ENCODE data around the gene KIRREL3. TPM values are rescaled to one million over a fixed set of nuclear protein-coding genes. Genes with fewer than 3 reads are reported as not detected.
A peak's percentile ranks its signal among the peaks of the same experiment; 100 is the strongest.

KIRREL3 gene
- total RNA-seq, 1 donor from 2014 or later: 0.38 TPM

GRCh38 chr11:126394036-126394435 lies 606.5 kb downstream of the KIRREL3 start:
- no peaks in the 10 kb centered on the region for H3K9me3 Mint-ChIP-seq (ENCODE audit: unreplicated experiment)
- TF ChIP-seq, protein P1, sequence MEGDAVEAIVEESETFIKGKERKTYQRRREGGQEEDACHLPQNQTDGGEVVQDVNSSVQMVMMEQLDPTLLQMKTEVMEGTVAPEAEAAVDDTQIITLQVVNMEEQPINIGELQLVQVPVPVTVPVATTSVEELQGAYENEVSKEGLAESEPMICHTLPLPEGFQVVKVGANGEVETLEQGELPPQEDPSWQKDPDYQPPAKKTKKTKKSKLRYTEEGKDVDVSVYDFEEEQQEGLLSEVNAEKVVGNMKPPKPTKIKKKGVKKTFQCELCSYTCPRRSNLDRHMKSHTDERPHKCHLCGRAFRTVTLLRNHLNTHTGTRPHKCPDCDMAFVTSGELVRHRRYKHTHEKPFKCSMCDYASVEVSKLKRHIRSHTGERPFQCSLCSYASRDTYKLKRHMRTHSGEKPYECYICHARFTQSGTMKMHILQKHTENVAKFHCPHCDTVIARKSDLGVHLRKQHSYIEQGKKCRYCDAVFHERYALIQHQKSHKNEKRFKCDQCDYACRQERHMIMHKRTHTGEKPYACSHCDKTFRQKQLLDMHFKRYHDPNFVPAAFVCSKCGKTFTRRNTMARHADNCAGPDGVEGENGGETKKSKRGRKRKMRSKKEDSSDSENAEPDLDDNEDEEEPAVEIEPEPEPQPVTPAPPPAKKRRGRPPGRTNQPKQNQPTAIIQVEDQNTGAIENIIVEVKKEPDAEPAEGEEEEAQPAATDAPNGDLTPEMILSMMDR (IDR thresholded peaks at IDR 0.05; ENCODE audit: unreplicated experiment): no peak
- H3K4me1 Mint-ChIP-seq (ENCODE audit: unreplicated experiment): peaks cover 21% of the 10 kb centered on the region
- peaks cover 2% of the 10 kb centered on the region for H3K36me3 Mint-ChIP-seq (ENCODE audit: low read depth, unreplicated experiment)
- H3K4me3 Mint-ChIP-seq (ENCODE audit: unreplicated experiment): no peak overlapping the region
- DNase-seq (ENCODE audit: low spot score): no peak
- peaks cover 9% of the 10 kb centered on the region for H3K27me3 Mint-ChIP-seq (ENCODE audit: unreplicated experiment)
- no peak overlapping the region for H3K27ac Mint-ChIP-seq (ENCODE audit: unreplicated experiment)

GRCh38 chr11:126393143-126393542 lies 607.4 kb downstream of the KIRREL3 start:
- no peak for DNase-seq (ENCODE audit: low spot score)
- Mint-ChIP-seq H3K27ac (ENCODE audit: unreplicated experiment) (no peak overlapping the region), H3K36me3 (ENCODE audit: low read depth, unreplicated experiment) (no peaks in the 10 kb centered on the region), H3K9me3 (ENCODE audit: unreplicated experiment) (no peaks in the 10 kb centered on the region), H3K27me3 (ENCODE audit: unreplicated experiment) (peaks cover 9% of the 10 kb centered on the region), H3K4me1 (ENCODE audit: unreplicated experiment) (peaks cover 21% of the 10 kb centered on the region), H3K4me3 (ENCODE audit: unreplicated experiment) (no peak overlapping the region)
- TF ChIP-seq, protein P1 (IDR thresholded peaks at IDR 0.05; ENCODE audit: unreplicated experiment): no peak

- DNase-seq (ENCODE audit: low spot score): no peak
- Mint-ChIP-seq H3K27ac (ENCODE audit: unreplicated experiment) (no peak overlapping the region), H3K9me3 (ENCODE audit: unreplicated experiment) (no peaks in the 10 kb centered on the region), H3K36me3 (ENCODE audit: low read depth, unreplicated experiment) (no peaks in the 10 kb centered on the region), H3K4me1 (ENCODE audit: unreplicated experiment) (peaks cover 21% of the 10 kb centered on the region), H3K27me3 (ENCODE audit: unreplicated experiment) (peaks cover 8% of the 10 kb centered on the region), H3K4me3 (ENCODE audit: unreplicated experiment) (no peak overlapping the region)
- TF ChIP-seq, protein P1 (IDR thresholded peaks at IDR 0.05; ENCODE audit: unreplicated experiment): no peak
Observed at GRCh38 chr11:126392633-126393013, 607.9 kb downstream of the KIRREL3 start.

DNA sequence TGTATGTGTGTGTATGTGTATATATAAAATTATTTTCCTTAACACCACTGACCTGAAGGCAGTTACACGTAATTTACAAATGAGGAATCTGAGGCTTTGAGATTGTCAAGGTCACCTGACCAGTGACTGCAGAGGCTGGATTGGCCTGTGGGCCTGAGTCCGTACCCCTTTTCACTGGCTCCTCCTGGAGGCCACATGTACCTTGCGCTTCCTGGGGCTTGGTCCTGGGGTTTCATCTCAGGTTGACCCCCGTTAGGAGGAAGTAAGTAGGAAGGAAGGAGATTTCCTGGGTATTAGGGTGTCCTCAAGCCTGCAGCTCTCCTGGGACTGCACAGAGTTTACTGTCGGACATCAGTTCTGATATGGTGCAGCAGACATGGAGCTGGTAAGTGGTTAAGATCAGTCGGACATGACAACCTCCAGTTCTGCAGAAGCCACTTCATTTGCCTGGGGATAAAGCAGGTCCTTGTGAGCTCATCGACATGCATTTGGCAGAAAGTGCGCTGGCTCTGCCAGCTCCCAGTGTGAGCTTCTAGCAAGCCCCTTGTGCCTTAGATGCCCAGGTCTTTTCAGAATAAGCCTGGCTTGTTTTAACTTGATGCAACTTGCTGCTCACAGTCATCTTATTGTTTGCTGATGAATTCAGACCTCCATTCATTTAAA lies 608.5 kb downstream of the KIRREL3 start:
- Mint-ChIP-seq H3K9me3 (ENCODE audit: unreplicated experiment) (no peaks in the 10 kb centered on the region), H3K27me3 (ENCODE audit: unreplicated experiment) (peaks cover 8% of the 10 kb centered on the region), H3K36me3 (ENCODE audit: low read depth, unreplicated experiment) (no peaks in the 10 kb centered on the region), H3K27ac (ENCODE audit: unreplicated experiment) (no peak overlapping the region), H3K4me1 (ENCODE audit: unreplicated experiment) (peaks cover 23% of the 10 kb centered on the region), H3K4me3 (ENCODE audit: unreplicated experiment) (no peak overlapping the region)
- DNase-seq (ENCODE audit: low spot score): no peak
- TF ChIP-seq, protein P1 (IDR thresholded peaks at IDR 0.05; ENCODE audit: unreplicated experiment): no peak

DNA sequence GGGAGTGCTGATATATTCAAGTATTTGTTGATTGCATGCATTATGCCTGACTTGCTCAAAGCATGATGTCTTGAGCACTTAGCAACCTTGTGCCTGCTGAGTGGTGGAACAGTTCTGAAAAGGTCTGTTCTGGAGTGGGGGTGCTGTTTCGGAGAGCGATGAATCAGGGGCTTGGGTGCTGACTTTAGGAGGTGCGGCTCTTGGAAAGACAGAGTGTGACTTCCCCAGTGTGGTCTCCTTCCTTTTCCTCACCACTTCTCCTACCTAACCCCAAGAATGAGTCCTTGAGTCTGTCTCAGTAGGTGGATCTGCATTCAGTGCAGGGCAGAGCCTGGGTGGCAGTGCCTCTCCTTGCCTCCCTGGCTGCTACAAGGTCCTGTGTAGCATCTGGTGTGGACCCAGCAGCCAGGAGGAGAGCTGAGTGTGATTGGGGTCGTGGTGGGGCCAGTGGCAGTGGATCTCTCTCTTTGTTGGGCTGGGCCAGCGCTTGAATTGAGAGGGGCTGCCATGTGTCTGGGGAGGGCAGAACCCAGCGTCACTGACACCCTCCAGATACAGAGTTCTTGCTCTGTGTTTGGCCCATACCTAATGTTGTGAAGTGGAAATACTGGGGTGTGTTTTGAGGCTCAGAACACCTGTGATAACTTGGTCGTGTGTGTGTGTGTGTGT lies 609.1 kb downstream of the KIRREL3 start:
- Mint-ChIP-seq H3K36me3 (ENCODE audit: low read depth, unreplicated experiment) (no peaks in the 10 kb centered on the region), H3K4me1 (ENCODE audit: unreplicated experiment) (peaks cover 30% of the 10 kb centered on the region), H3K27ac (ENCODE audit: unreplicated experiment) (peak overlapping the region; percentile 42), H3K27me3 (ENCODE audit: unreplicated experiment) (peaks cover 8% of the 10 kb centered on the region), H3K9me3 (ENCODE audit: unreplicated experiment) (no peaks in the 10 kb centered on the region), H3K4me3 (ENCODE audit: unreplicated experiment) (no peak overlapping the region)
- TF ChIP-seq, protein P1 (IDR thresholded peaks at IDR 0.05; ENCODE audit: unreplicated experiment): no peak
- DNase-seq (ENCODE audit: low spot score): no peak
